Spleen (tissue), 7 donors: ENCODE data around the gene PLAGL1.

Experiments
- POLR2A ChIP-seq, 3 donors: fragments of 450-650 bp; IDR thresholded peaks; one replicate each; pipeline ENCODE4 v1.5.1; 2017; ENCODE audit warnings: antibody characterized with exemption in 3 of 3, mild to moderate bottlenecking in 1 of 3
- POLR2AphosphoS5 ChIP-seq, 3 donors: sonication (generic); formaldehyde crosslinking; IDR thresholded peaks; one replicate each; pipeline ENCODE4 v1.5.1; 2017; ENCODE audit warnings: antibody characterized with exemption in 3 of 3
- TF ChIP-seq, protein P1 (sequence below), 11 experiments: fragments of 200-600 bp in 7 of 11; fragments of 450-650 bp in 4 of 11; sonication (generic) in 4 of 11; IDR thresholded peaks in 8 of 11; conservative IDR thresholded peaks in 3 of 11; 1 replicate in 7 of 11; 2 replicates in 4 of 11; pipeline versions ENCODE4 v1.4.0 to v1.8.0; 2016 to 2021; ENCODE audit warnings: antibody characterized with exemption in 11 of 11, inconsistent platforms in 4 of 11, mild to moderate bottlenecking in 1 of 11
- donor health status: DM: no; HTN: no; CAD: no; lungs with moderate emphysema.
- donor health status: DM: no; HTN: no; CAD: no.
- donor health status: DM: no; HTN: no; CAD: no.

DNA sequence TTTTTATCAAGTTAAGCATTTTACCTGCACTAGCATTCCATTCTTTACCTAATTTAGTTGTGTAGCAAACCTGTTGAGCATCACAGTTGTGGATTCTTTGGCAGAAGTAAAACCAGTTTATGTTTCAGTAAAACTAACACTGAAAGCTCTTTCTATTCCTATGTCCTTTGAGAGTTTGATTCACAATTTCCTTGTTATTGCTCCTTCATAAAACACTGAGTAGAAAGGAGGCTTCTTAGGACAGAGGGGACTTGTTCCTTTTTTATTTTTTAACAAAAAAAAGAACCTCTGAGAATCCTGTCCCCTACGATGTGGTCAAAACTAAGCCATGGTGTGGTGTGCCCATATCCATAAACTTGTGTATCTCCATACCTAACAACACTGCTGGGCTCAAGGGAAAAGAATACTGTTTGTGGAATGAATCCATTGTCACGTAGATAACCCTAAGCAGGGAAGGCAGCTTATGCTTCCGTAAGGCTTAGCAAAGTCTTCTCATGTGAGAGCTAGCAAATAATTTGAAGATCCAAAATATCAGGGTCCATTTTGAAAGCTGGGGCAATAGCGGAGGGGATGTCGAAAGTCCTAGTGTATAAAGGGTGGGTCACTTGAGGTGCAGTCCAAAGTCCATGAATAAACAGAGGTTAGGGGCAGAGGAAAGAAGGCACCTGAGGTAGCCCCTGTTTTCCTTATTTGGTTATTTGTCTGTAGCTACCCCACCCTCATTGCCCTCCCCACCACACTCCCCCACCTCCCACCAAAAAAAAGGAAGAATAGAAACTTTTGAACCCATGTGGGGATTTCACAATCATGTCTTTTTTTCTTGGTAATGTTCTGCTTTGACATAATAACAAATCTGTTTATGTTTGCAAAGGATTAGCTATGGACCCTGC, 71.0 kb downstream of the PLAGL1 start:
- TF ChIP-seq, protein P1, sequence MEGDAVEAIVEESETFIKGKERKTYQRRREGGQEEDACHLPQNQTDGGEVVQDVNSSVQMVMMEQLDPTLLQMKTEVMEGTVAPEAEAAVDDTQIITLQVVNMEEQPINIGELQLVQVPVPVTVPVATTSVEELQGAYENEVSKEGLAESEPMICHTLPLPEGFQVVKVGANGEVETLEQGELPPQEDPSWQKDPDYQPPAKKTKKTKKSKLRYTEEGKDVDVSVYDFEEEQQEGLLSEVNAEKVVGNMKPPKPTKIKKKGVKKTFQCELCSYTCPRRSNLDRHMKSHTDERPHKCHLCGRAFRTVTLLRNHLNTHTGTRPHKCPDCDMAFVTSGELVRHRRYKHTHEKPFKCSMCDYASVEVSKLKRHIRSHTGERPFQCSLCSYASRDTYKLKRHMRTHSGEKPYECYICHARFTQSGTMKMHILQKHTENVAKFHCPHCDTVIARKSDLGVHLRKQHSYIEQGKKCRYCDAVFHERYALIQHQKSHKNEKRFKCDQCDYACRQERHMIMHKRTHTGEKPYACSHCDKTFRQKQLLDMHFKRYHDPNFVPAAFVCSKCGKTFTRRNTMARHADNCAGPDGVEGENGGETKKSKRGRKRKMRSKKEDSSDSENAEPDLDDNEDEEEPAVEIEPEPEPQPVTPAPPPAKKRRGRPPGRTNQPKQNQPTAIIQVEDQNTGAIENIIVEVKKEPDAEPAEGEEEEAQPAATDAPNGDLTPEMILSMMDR (IDR thresholded peaks at IDR 0.05 in 8 of 11, conservative IDR thresholded peaks at IDR 0.05 in 3 of 11) = no peak
- TF ChIP-seq POLR2A (IDR thresholded peaks at IDR 0.05) = no peak
- no peak for TF ChIP-seq POLR2AphosphoS5 (IDR thresholded peaks at IDR 0.05)
